HepG2 (cell line): Measurements from ENCODE around the gene SRRM3. TPM values are rescaled to one million over a fixed set of nuclear protein-coding genes. Genes with fewer than 3 reads are reported as not detected.

ENCODE experiments used
- ATF6 ChIP-seq: sonication (generic); formaldehyde crosslinking; conservative IDR thresholded peaks from 2 replicates; pipeline ENCODE4 v1.4.0; 2020; ENCODE audit warnings: missing genetic modification reagents
- DNMT1 ChIP-seq: sonication (generic); formaldehyde crosslinking; IDR thresholded peaks from 2 replicates; pipeline ENCODE4 v1.5.1; 2020; ENCODE audit warnings: mild to moderate bottlenecking, missing genetic modification reagents
- GATAD1 ChIP-seq: IDR thresholded peaks from 2 replicates; pipeline ENCODE4 v1.6.1; 2016; ENCODE audit warnings: missing genetic modification reagents, missing compliant biosample characterization
- GTF3A ChIP-seq: sonication (generic); formaldehyde crosslinking; conservative IDR thresholded peaks from 2 replicates; pipeline ENCODE4 v1.4.0; 2020; ENCODE audit warnings: mild to moderate bottlenecking, missing genetic modification reagents
- HNRNPL ChIP-seq: fragments of 200-400 bp; formaldehyde crosslinking; IDR thresholded peaks from 2 replicates; pipeline ENCODE4 v1.6.1; 2017; ENCODE audit warnings: mild to moderate bottlenecking, low read depth, low read length
- NFIB ChIP-seq: sonication (generic); formaldehyde crosslinking; IDR thresholded peaks from 2 replicates; pipeline ENCODE4 v1.9.0; 2021; ENCODE audit warnings: missing genetic modification reagents, mild to moderate bottlenecking, borderline replicate concordance
- NFKBIZ ChIP-seq: IDR thresholded peaks from 2 replicates; pipeline ENCODE4 v1.6.1; 2018; ENCODE audit warnings: missing genetic modification reagents, missing compliant biosample characterization
- SRSF4 ChIP-seq: fragments of 200-400 bp; formaldehyde crosslinking; IDR thresholded peaks from one replicate; pipeline ENCODE4 v1.6.1; 2018; ENCODE audit warnings: mild to moderate bottlenecking, low read depth, low read length, moderate library complexity; ENCODE audit not compliant: poor library complexity, severe bottlenecking
- TBX3 ChIP-seq: fragments of 450-650 bp; IDR thresholded peaks from 2 replicates; pipeline ENCODE4 v1.6.1; 2017; ENCODE audit warnings: antibody characterized with exemption, mild to moderate bottlenecking, inconsistent platforms, borderline replicate concordance
- THAP11 ChIP-seq: IDR thresholded peaks from 2 replicates; pipeline ENCODE4 v1.6.1; 2016; ENCODE audit warnings: missing biosample characterization, missing genetic modification reagents
- ZFP90 ChIP-seq: sonication (generic); formaldehyde crosslinking; IDR thresholded peaks from 2 replicates; pipeline ENCODE4 v1.8.0; 2022; ENCODE audit warnings: missing genetic modification reagents, mild to moderate bottlenecking, inconsistent platforms, borderline replicate concordance
- ZNF234 ChIP-seq: sonication (generic); formaldehyde crosslinking; conservative IDR thresholded peaks from 2 replicates; pipeline ENCODE4 v1.5.1; 2020; ENCODE audit warnings: mild to moderate bottlenecking, missing genetic modification reagents
- ZNF275 ChIP-seq: sonication (generic); formaldehyde crosslinking; IDR thresholded peaks from 2 replicates; pipeline ENCODE4 v1.8.0; 2022; ENCODE audit warnings: missing genetic modification reagents, mild to moderate bottlenecking, inconsistent platforms, borderline replicate concordance
- ZNF674 ChIP-seq: sonication (generic); formaldehyde crosslinking; IDR thresholded peaks from 2 replicates; pipeline ENCODE4 v1.5.0; 2020; ENCODE audit warnings: low read depth, mild to moderate bottlenecking, missing genetic modification reagents
- ZUFSP ChIP-seq: sonication (generic); formaldehyde crosslinking; IDR thresholded peaks from 2 replicates; pipeline ENCODE4 v1.9.0; 2021; ENCODE audit warnings: missing genetic modification reagents, mild to moderate bottlenecking, borderline replicate concordance
- polyA plus RNA-seq, 8 experiments: library from polyadenylated mRNA; depleted of rRNA in 3 of 8; stranded (reverse) in 7 of 8; unstranded in 1 of 8; fragments of >200 nt; fragmentation: Illumina TruSeq in 4 of 8; extraction: Trizol in 4 of 8; gene quantifications; 2 replicates each; pipeline versions ENCODE4 v1.2.1 to v1.2.3, GENCODE V29; 2011 to 2016; ENCODE audit warnings: low read depth in 4 of 8, missing spikeins in 1 of 8, mixed read lengths in 1 of 8; ENCODE audit not compliant: insufficient read depth in 1 of 8
- total RNA-seq, 5 experiments: library from RNA; depleted of rRNA; stranded (reverse); fragments of >200 nt; fragmentation: Illumina TruSeq; extraction: Trizol; gene quantifications; 2 replicates each; pipeline ENCODE4 v1.2.3, GENCODE V29; 2016; ENCODE audit warnings: low read depth in 1 of 5
- TF ChIP-seq, protein P1 (sequence below): sonication (generic); formaldehyde crosslinking; IDR thresholded peaks from 2 replicates; pipeline ENCODE4 v1.9.0; 2022; ENCODE audit warnings: low read depth, missing genetic modification reagents
- TF ChIP-seq, protein P2 (sequence below): sonication (generic); formaldehyde crosslinking; IDR thresholded peaks from 2 replicates; pipeline ENCODE4 v1.5.0; 2020; ENCODE audit warnings: missing genetic modification reagents

SRRM3 gene
- total and polyA plus RNA-seq, 2 of the 13 experiments (the other 11 are each of a cell fraction or from before 2014, with no cell fraction given), result 0.13 to 0.54 TPM

GRCh38 chr7:76262683-76263402 is 61.1 kb downstream of the SRRM3 start (continued):
- no peak for TF ChIP-seq SRSF4
- no peak for TF ChIP-seq TBX3
- TF ChIP-seq ZNF234 (CRISPR knock-in tag), result no peak
- TF ChIP-seq ZNF674 (CRISPR knock-in tag), result no peak
- TF ChIP-seq, protein P1, sequence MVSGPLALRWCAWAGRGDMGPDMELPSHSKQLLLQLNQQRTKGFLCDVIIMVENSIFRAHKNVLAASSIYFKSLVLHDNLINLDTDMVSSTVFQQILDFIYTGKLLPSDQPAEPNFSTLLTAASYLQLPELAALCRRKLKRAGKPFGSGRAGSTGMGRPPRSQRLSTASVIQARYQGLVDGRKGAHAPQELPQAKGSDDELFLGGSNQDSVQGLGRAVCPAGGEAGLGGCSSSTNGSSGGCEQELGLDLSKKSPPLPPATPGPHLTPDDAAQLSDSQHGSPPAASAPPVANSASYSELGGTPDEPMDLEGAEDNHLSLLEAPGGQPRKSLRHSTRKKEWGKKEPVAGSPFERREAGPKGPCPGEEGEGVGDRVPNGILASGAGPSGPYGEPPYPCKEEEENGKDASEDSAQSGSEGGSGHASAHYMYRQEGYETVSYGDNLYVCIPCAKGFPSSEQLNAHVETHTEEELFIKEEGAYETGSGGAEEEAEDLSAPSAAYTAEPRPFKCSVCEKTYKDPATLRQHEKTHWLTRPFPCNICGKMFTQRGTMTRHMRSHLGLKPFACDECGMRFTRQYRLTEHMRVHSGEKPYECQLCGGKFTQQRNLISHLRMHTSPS, result no peak
- no peak for TF ChIP-seq ZFP90 (CRISPR knock-in tag)
- no peak for TF ChIP-seq GTF3A (CRISPR knock-in tag)
- TF ChIP-seq HNRNPL, result no peak
- TF ChIP-seq THAP11, result 0 out of 2 replicates have a peak, but pooled peaks have one; percentile 27
- TF ChIP-seq NFKBIZ (CRISPR knock-in tag), result no peak
- TF ChIP-seq ZNF275 (CRISPR knock-in tag), result no peak
- TF ChIP-seq ZUFSP, result no peak
- TF ChIP-seq ATF6 (CRISPR knock-in tag), result no peak
- 0 out of 2 replicates have a peak, but pooled peaks have one; percentile 19 for TF ChIP-seq GATAD1
- TF ChIP-seq DNMT1 (CRISPR knock-in tag), result no peak
- no peak for TF ChIP-seq NFIB (CRISPR knock-in tag)
- TF ChIP-seq, protein P2, sequence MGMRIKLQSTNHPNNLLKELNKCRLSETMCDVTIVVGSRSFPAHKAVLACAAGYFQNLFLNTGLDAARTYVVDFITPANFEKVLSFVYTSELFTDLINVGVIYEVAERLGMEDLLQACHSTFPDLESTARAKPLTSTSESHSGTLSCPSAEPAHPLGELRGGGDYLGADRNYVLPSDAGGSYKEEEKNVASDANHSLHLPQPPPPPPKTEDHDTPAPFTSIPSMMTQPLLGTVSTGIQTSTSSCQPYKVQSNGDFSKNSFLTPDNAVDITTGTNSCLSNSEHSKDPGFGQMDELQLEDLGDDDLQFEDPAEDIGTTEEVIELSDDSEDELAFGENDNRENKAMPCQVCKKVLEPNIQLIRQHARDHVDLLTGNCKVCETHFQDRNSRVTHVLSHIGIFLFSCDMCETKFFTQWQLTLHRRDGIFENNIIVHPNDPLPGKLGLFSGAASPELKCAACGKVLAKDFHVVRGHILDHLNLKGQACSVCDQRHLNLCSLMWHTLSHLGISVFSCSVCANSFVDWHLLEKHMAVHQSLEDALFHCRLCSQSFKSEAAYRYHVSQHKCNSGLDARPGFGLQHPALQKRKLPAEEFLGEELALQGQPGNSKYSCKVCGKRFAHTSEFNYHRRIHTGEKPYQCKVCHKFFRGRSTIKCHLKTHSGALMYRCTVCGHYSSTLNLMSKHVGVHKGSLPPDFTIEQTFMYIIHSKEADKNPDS (CRISPR knock-in tag), result no peak
